Nucleus accumbens (tissue), 56 donors: ENCODE data around the gene IL1RAPL1.
A peak's percentile ranks its signal among the peaks of the same experiment; 100 is the strongest.

Experiments
- DNase-seq, 56 donors: peaks; one replicate each; lab custom pipeline; 2025; lab: John Stamatoyannopoulos, UW

The IL1RAPL1 gene

DNA sequence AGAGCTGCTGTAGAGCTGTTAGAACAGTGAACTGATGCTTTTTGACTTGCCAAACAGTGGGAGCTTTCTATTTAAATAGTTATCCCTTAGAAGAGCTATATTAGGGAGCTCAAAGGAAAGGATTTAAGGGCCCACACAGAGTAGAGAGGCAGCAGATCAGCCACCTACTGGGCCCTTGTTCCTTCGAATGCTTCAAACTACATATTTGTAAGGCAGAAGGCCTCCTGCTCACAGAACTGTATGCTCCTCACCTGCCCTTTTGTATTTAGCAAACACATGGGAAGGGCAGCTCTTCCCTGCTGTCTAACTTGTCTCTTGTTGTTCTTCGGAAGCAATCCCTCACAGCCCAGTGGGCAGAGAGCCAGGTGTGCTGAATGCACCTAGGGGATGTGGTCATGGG lies 38.0 kb downstream of the IL1RAPL1 start:
- DNase-seq: no peak

- no peak for DNase-seq
These were observed 39.3 kb downstream of the IL1RAPL1 start for GRCh38 chrX:28626515-28626914.

DNA sequence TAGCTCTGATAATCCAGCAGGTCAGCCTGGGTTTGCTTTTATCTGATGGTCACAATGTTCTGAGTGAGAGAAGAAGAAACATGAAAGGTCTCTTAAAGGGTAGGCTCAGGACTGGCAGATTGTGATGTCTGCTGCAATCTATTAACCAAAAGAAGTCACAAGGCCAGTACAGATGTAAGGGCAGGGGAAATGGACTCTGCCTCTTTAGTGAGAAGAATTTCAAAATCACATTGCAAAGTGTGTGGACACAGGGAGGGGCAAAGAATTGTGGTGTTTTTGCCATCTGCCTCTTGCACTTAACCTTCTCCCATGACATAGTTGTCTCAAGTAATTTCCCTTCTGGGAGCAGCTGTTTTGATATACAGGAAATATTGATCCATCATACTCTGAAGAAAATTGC lies 40.9 kb downstream of the IL1RAPL1 start:
- DNase-seq: no peak

- DNase-seq: no peak
These were observed 51.5 kb downstream of the IL1RAPL1 start for GRCh38 chrX:28638775-28639174.

DNA sequence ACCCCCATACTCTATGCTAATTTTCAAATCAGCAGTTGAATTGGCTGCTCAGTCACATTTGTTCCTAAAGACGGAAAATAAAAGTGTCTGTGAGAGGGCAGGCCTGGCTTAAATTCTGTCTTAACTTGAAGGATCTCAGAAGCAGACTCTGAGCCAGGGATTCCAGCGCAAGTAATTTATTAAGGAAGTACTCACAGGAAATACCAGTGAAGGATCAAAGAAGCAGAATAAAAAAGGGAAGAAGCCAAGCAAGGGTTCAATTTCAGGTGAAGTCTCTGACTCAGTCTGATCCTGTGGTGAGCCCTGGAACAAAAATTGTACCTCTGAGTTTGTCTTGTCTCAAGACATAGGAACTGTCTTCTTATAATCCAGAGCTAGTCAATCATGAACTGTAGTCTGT lies 52.2 kb downstream of the IL1RAPL1 start:
- no peak for DNase-seq

- no peak for DNase-seq
These were observed 62.3 kb downstream of the IL1RAPL1 start for GRCh38 chrX:28649541-28649940.

DNA sequence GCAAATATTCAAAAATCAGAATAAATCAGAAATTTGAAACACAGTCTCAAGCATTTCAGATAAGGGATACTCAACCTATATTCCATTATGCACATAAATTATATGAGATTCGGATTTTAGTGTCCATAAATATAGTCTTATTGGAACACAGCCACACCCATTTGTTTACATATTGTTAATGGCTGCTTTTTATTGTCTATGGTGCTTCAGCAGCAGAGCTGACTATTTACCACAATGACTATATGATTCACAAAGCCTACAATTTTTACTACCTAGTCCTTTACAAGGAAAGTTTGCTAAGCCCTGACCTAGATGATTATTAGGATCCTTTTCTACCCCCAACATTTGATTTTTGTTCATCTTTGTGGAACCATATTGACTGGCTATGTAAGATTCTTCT lies 63.9 kb downstream of the IL1RAPL1 start:
- DNase-seq: no peak

DNA sequence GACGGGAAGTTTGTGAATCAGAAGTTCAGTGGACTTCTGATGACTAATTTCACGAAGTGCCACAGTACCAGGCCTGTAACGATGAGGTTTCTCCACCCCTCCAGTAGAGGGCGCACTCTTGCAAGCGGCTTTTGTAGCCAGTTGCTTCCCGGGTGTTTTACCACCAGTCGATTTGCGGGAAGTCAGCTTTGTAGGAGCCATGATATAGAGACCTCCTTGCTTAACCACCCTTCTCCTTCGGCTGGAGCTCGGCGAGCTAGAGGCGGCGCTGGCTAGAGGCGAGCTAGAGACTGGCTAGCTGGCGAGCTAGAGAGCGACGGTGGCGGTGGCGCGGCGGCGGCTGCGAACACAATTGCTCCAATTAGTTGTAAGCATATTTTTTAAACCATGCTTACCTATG lies 72.0 kb downstream of the IL1RAPL1 start:
- no peak for DNase-seq

GRCh38 chrX:28665778-28666177 lies 78.5 kb downstream of the IL1RAPL1 start:
- peak in 1 of 56 donors; percentile 1 for DNase-seq

DNA sequence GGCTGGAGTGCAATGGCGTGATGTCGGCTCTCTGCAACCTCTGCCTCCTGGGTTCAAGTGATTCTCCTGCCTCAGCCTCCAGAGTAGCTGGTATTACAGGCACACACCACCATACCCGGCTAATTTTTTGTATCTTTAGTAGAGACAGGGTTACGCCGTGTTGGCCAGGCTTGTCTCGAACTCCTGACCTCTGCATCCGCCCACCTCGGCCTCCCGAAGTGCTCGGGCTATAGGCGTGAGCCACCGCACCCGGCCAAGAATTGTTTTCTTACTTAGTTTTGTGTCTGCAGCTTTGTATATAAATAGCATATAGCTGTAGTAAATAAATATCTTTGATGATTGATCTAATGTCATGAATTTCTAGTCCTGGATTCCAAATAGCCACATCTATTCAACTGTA lies 81.1 kb downstream of the IL1RAPL1 start:
- DNase-seq: no peak

GRCh38 chrX:28668957-28669356 lies 81.7 kb downstream of the IL1RAPL1 start:
- no peak for DNase-seq

GRCh38 chrX:28670074-28670473 lies 82.8 kb downstream of the IL1RAPL1 start:
- no peak for DNase-seq

DNA sequence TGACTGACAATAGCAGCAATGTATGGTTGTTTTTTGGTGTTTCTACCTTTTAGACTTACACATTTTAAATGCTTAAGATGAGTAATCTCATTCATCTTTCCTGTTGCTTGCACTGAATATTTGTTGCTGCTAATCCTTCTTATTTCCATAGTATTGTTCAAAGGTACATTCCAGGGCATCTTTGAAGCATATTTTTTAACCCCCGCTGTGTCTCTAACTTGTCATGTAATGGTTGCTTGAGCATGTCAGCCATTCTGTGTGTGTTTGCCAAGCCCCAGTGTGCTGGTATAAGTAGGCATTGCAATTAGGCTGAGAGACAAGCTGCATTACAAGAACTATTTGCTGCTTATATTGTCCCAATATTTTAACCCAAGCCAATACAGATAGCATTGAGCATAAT lies 87.9 kb downstream of the IL1RAPL1 start:
- no peak for DNase-seq

GRCh38 chrX:28693101-28693500 lies 105.9 kb downstream of the IL1RAPL1 start:
- peak in 15 of 56 donors; percentile 0 to 13 (median 1) for DNase-seq

GRCh38 chrX:28697732-28698131 lies 110.5 kb downstream of the IL1RAPL1 start:
- no peak for DNase-seq

- no peak for DNase-seq
These were observed 114.0 kb downstream of the IL1RAPL1 start for GRCh38 chrX:28701222-28701621.

DNA sequence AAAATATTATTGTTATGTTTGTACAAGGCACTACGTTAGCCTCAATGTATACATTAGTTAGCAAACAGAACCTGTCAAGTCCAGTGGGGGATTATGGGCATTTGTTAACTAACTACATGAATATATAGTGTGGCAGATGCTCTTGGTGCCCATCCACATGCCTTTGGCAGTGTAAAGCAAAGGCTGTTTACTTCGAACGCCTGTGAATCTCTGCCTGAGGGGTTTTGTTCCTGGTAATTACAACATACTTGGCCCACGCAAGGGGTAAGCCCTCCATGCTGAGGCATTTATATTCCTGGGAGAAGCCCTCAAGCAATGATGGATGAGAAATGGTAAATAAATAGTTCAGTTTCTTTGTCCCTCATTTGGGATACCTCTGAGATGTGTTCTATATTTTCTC lies 119.7 kb downstream of the IL1RAPL1 start:
- no peak for DNase-seq

DNA sequence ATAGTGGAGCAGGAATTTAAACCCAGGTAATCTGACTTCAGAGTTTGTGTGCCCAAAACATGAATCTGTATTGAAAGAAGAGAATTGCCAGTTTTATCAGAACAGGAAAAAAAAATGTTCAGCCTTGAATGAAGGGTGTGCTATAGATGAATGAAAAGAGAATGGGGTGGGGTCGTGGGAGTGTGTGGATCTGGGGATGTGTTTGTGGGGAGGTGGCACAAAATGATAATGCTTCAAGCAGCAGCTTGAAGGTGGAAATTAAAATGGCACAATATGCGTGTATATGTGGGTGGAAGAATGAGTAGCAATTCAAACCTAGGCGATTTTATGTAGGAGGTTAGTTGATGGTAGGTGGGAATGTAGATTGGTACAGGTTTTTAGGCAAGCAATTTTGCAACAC lies 122.2 kb downstream of the IL1RAPL1 start:
- peak in 10 of 56 donors; percentile 0 to 8 (median 0) for DNase-seq

- DNase-seq: no peak
These were observed 130.6 kb downstream of the IL1RAPL1 start for GRCh38 chrX:28717864-28718263.

GRCh38 chrX:28718450-28718849 lies 131.2 kb downstream of the IL1RAPL1 start:
- DNase-seq: no peak

DNA sequence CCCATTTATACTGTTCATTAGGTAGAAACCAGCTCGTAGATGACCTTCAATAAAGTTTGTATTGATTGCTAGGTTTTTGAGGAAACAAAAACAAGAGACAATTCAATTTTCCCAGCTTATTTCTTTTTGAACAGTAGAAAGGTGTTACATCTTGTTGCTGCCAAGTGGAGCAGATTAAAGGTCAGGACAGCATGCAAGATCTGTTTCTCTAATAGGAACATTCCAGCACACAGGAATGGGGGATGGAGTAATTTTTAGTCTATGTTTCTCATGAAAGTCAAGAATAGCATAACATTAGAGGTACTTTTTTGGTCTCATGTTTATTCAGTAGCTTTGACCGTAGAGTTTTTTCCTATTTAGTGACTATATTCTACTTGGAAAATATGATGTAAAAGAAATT lies 132.4 kb downstream of the IL1RAPL1 start:
- DNase-seq: no peak

- no peak for DNase-seq
These were observed 165.1 kb downstream of the IL1RAPL1 start for GRCh38 chrX:28752330-28752729.

DNA sequence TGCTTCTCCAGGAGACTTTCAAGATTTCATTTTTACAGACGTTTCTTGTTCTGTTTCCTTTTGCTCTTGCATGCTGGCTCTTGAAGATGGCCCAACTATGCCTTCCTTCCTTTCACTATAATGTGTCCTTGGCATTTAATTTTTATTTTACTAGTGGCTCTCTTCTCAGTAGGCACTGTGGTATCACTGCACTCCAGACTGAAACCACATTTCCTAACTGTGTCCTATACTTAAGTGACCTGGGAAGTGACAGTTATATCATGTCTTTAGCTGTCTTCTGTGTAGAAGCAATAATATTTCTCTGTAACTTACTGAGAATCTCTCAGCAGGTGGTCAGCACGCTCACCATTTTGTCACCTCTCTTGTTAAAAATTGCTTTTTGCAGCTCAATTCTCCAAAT lies 168.9 kb downstream of the IL1RAPL1 start:
- DNase-seq: no peak

GRCh38 chrX:28756647-28757046 lies 169.4 kb downstream of the IL1RAPL1 start:
- no peak for DNase-seq
